Measurements from ENCODE around the gene TWIST2.

GRCh38 chr2:238925816-238926521 is 78.1 kb downstream of the TWIST2 start:
- TF ChIP-seq CTCF (IDR thresholded peaks at IDR 0.05) (no peak), POLR2A (IDR thresholded peaks at IDR 0.05) (no peak), POLR2AphosphoS5 (IDR thresholded peaks at IDR 0.05) (no peak)

Measured in prostate gland (tissue), 2 donors.